HG03135 (cell line): ENCODE measurements around the gene MTOR.
"Not testable (repeated sequence)": the region's sequence is repeated elsewhere in the genome, so short reads cannot be mapped to it uniquely, and the experiment has no call there.

Experiments
- ATAC-seq: cut with Tn5 transposase; IDR thresholded peaks from one replicate; pipeline ENCODE4 v1.9.1; 2021; ENCODE audit warnings: mild to moderate bottlenecking, moderate library complexity; ENCODE audit not compliant: unreplicated experiment

Gene MTOR

GRCh38 chr1:11125931-11126330 is 136.4 kb downstream of the MTOR start:
- no peak for ATAC-seq

GRCh38 chr1:11124965-11125364 is 137.4 kb downstream of the MTOR start:
- ATAC-seq, result no peak

GRCh38 chr1:11116318-11116717 is 146.0 kb downstream of the MTOR start:
- no peak for ATAC-seq

- no peak for ATAC-seq
These were observed 147.4 kb downstream of the MTOR start for GRCh38 chr1:11114966-11115365.

- no peak for ATAC-seq
These were observed 153.1 kb downstream of the MTOR start for GRCh38 chr1:11109047-11109760.

GRCh38 chr1:11107599-11107998 is 154.8 kb downstream of the MTOR start:
- no peak for ATAC-seq

- ATAC-seq, result no peak
These were observed 156.8 kb downstream of the MTOR start for GRCh38 chr1:11105586-11105985.

GRCh38 chr1:11101347-11101746 is 161.0 kb downstream of the MTOR start:
- no peak for ATAC-seq

GRCh38 chr1:11100806-11101205 is 161.5 kb downstream of the MTOR start:
- not testable (repeated sequence) for ATAC-seq

- ATAC-seq, result no peak
These were observed 162.2 kb downstream of the MTOR start for GRCh38 chr1:11100149-11100493.

- peak; percentile 86 for ATAC-seq
These were observed 162.8 kb downstream of the MTOR start, which contains the start of gene EXOSC10 for GRCh38 chr1:11099310-11100148. Gene EXOSC10, minus strand, starts transcription at chr1:11099869. Its CDS starts 38 bp downstream, at chr1:11099831.

GRCh38 chr1:11098931-11099309 is 163.4 kb downstream of the MTOR start:
- ATAC-seq, result no peak

GRCh38 chr1:11083784-11084183 is 178.6 kb downstream of the MTOR start:
- not testable (repeated sequence) for ATAC-seq

GRCh38 chr1:11080931-11081330 is 181.4 kb downstream of the MTOR start:
- ATAC-seq, result no peak

- no peak for ATAC-seq
These were observed 183.7 kb downstream of the MTOR start for GRCh38 chr1:11078631-11079030.

GRCh38 chr1:11073398-11073797 is 189.0 kb downstream of the MTOR start:
- ATAC-seq, result not testable (repeated sequence)

GRCh38 chr1:11072216-11072917 is 190.0 kb downstream of the MTOR start:
- no peak for ATAC-seq

GRCh38 chr1:11071463-11072215 is 190.7 kb downstream of the MTOR start:
- ATAC-seq, result no peak

- no peak for ATAC-seq
These were observed 191.5 kb downstream of the MTOR start for GRCh38 chr1:11070876-11071275.

- no peak for ATAC-seq
These were observed 193.5 kb downstream of the MTOR start for GRCh38 chr1:11068600-11069473.
